Brain microvascular endothelial cell (primary cell): Measurements from ENCODE around the gene CDK12.
"Not testable (repeated sequence)": the region's sequence is repeated elsewhere in the genome, so short reads cannot be mapped to it uniquely, and the experiment has no call there.

Experiments used
- DNase-seq: peaks from one replicate; pipeline ENCODE4 v3.0.0-alpha.2; 2020
- H3K27ac ChIP-seq: fragments of 250-450 bp; sonication (Bioruptor Pico); 2 replicates; pipeline ENCODE4 v1.5.1; 2020; ENCODE audit warnings: mild to moderate bottlenecking, moderate library complexity
- H3K27me3 ChIP-seq: fragments of 250-450 bp; sonication (Bioruptor Pico); replicated peaks from 2 replicates; pipeline ENCODE4 v1.5.1; 2020; ENCODE audit warnings: mild to moderate bottlenecking
- H3K36me3 ChIP-seq: fragments of 250-450 bp; sonication (Bioruptor Pico); replicated peaks from 2 replicates; pipeline ENCODE4 v1.5.1; 2020; ENCODE audit warnings: mild to moderate bottlenecking
- H3K4me3 ChIP-seq: 2 replicates; pipeline ENCODE4 v1.5.1; 2011; ENCODE audit warnings: low read depth, mild to moderate bottlenecking, control low read depth, low read length, moderate library complexity
- CTCF ChIP-seq: IDR thresholded peaks from 2 replicates; pipeline ENCODE4 v1.5.1; 2011; ENCODE audit warnings: low read depth, mild to moderate bottlenecking, moderate library complexity, low read length, control low read depth, inconsistent platforms; ENCODE audit errors: missing control alignments
- in situ Hi-C: cut with HindIII; loops from 2 replicates; pipeline ENCODE4 v1.10.0; 2017; ENCODE audit warnings: low sequenced_read_pairs, low pct_ligation_motif_present

Gene CDK12

GRCh38 chr17:39473310-39473709 is 12.0 kb downstream of the CDK12 start:
- in situ Hi-C loops: no loop called here
- Histone ChIP-seq H3K4me3 (no peak overlapping the region), H3K36me3 (peaks cover 39% of the 10 kb centered on the region), H3K27me3 (no peaks in the 10 kb centered on the region), H3K27ac (no peak overlapping the region)
- DNase-seq: no peak
- TF ChIP-seq CTCF: no peak

GRCh38 chr17:39479631-39480030 is 18.3 kb downstream of the CDK12 start:
- peaks cover 17% of the 10 kb centered on the region for H3K36me3 ChIP-seq
- H3K27ac ChIP-seq, H3K4me3 ChIP-seq, in situ Hi-C loops, H3K27me3 ChIP-seq, DNase-seq: not testable (repeated sequence)

GRCh38 chr17:39483506-39483905 is 22.2 kb downstream of the CDK12 start:
- in situ Hi-C loops: no loop called here
- DNase-seq: no peak
- no peak for TF ChIP-seq CTCF
- no peaks in the 10 kb centered on the region for H3K27me3 ChIP-seq
- peaks cover 9% of the 10 kb centered on the region for H3K36me3 ChIP-seq
- H3K4me3 ChIP-seq: no peak overlapping the region
- H3K27ac ChIP-seq: no peak overlapping the region

- Histone ChIP-seq H3K4me3 (no peak overlapping the region), H3K36me3 (peaks cover 8% of the 10 kb centered on the region), H3K27me3 (no peaks in the 10 kb centered on the region), H3K27ac (no peak overlapping the region)
- in situ Hi-C loops: no loop called here
- no peak for TF ChIP-seq CTCF
- DNase-seq: no peak
Observed at GRCh38 chr17:39484178-39484577, 22.9 kb downstream of the CDK12 start.

- DNase-seq: peak; percentile 90
- in situ Hi-C loops: no loop called here
- no peak for TF ChIP-seq CTCF
- peak overlapping the region; percentile 78 for H3K27ac ChIP-seq
- H3K36me3 ChIP-seq: peaks cover 9% of the 10 kb centered on the region
- H3K4me3 ChIP-seq: no peak overlapping the region
- no peaks in the 10 kb centered on the region for H3K27me3 ChIP-seq
Observed at GRCh38 chr17:39485555-39485954, 24.3 kb downstream of the CDK12 start.

- no peak for TF ChIP-seq CTCF
- DNase-seq: peak; percentile 41
- peaks cover 12% of the 10 kb centered on the region for H3K36me3 ChIP-seq
- no peak overlapping the region for H3K4me3 ChIP-seq
- H3K27ac ChIP-seq: peak overlapping the region; percentile 78
- in situ Hi-C loops: no loop called here
- H3K27me3 ChIP-seq: no peaks in the 10 kb centered on the region
Observed at GRCh38 chr17:39486242-39486641, 25.0 kb downstream of the CDK12 start.

GRCh38 chr17:39487490-39487889 is 26.2 kb downstream of the CDK12 start:
- H3K4me3 ChIP-seq, in situ Hi-C loops, H3K27ac ChIP-seq, DNase-seq, H3K27me3 ChIP-seq: not testable (repeated sequence)
- H3K36me3 ChIP-seq: peaks cover 20% of the 10 kb centered on the region
